ENCODE data around the gene GLUD1. TPM values are rescaled to one million over a fixed set of nuclear protein-coding genes. Genes with fewer than 3 reads are reported as not detected.
"Not testable (repeated sequence)": the region's sequence is repeated elsewhere in the genome, so short reads cannot be mapped to it uniquely, and the experiment has no call there.

Gene GLUD1
- total RNA-seq, 1 donor from 2014 or later: 101 TPM

DNA sequence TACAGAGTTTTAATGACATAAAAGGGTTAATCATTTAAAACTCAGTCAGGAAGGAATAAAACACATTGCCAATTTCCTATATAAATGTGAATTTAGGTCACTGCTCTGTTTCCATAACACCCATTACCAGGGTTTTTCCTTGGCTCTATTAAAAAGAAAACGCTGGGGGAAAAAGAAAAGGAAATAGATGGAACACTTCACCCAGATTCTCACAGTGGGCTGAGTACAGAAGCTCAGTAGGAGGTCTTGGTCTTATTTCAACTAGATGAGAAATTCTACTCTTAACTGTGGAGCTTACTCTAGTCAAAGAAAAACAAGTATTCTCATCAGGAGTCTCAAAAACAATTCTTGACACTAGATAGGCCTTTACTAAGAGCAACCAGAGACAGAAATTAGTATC, 36.5 kb downstream of the GLUD1 start:
- DNase-seq (no peak), ATAC-seq (ENCODE audit: poor library complexity) (no peak)
- intact Hi-C loops (cut with DNase I): no loop called here

DNA sequence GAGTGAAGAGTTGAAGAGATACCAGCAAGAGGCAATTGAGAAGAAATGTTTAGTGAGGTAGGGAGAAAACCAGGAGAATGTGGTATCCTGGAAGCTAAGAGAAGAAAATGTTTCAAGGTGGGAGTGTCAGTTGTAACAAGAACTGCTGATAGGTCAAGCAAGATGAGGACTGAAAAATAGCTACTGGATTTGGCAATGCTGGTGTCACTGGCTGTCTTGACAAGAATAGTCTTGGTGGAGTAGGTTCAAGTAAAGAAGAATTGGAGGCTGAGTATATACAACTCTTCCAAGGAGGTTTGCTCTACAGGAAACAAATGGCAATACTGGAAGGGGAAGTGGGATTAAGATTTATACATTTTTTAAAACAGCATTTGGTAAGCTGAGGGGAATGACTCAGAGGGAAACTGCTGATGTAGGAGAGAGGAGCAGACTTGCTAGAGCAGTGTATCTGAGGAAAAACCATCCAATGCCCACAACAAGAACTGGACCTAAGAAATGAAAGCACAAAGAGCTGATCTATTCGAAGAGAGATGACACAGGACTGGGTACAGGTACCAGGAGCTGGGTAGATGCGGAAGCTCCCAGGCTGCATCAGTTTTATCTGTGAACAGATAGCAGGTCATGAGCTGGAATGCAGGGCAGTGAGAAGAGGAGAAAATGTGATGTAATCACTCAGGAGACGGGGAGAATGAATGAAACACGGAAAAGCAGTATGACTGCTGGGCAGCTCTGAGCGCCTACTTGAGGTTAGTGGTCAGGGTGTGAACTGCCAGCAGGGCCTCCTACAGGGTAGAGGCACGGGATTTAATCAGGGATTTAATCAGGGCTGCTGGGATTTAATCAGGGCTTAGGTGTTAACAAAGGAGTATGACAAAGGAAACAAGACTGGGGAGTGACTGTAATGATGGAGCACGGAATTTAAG, 40.0 kb downstream of the GLUD1 start:
- intact Hi-C loops (cut with DNase I): no loop called here
- ATAC-seq (ENCODE audit: poor library complexity): peak; percentile 41
- DNase-seq: no peak

DNA sequence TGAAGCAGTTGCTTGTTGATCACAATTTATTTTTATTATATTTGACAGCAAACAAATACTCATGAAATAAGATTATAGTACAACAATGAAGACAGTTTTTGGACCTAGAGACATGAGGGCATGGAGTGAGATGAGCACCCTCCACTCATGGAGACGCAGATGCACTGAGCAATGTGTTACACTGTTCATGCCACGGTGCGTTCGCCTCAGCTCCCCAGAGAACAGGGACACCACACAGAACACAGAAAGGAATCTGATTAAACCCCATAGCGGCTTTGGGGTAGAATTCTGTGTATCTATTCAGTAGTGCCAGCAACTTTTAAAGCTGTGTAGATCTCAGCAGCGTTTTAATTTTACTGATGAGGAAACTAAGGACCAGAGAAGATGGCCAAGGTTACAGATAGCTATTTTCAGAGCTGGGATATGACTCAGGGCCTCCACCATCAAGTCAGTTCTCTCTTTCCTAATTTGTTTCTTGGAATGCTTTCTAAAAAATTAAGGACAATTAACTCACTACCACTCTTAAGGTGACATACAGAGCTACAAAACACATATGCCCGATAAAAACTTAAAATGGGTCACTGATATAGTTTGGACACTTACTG, 41.0 kb downstream of the GLUD1 start:
- intact Hi-C loops (cut with DNase I): no loop called here
- DNase-seq: no peak
- peak; percentile 47 for ATAC-seq (ENCODE audit: poor library complexity)

DNA sequence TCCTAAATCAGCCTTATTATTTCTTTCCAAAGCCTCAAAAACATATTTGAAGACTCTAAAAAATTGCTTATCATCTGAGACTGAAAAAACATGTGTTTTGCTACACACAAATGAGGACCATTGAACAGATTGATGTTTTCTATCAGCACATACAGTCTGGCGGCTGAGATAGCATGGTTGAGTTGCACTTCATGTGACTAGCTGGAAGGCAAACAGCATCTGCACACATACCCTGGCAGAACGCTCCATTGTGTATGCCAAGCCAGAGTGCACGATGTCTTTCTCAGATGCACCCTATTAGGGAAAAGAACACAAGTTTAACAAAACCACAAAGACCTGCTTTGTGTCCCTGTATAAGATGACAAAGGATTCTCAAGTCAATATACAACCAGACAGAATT, 41.5 kb downstream of the GLUD1 start:
- intact Hi-C loops (cut with DNase I): no loop called here
- DNase-seq: peak; percentile 59

DNA sequence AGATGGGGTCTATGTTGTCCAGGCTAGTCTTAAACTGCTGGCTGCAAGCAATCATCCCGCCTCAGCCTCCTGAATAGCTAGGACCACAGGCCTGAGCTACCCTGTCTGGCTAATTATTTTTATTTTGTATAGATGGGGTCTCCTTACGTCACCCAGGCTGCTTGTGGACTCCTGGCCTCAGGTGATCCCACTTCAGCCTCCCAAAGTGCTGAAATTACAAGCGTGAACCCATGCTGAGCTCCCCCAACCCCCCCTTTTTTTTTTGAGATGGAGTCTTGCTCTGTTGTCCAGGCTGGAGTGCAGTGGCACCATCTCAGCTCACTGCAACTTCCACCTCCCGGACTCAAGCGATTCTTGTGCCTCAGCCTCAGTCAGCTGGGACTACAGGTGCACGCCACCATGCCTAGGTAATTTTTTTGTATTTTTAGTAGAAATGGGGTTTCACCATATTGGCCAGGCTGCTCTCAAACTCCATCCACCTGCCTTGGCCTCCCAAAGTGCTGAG, 49.2 kb downstream of the GLUD1 start:
- ATAC-seq (ENCODE audit: poor library complexity): no peak
- DNase-seq: no peak
- intact Hi-C loops (cut with DNase I): no loop called here

More for the DNA sequence above, 41.5 kb downstream of the GLUD1 start:
- ATAC-seq (ENCODE audit: poor library complexity): peak; percentile 90

DNA sequence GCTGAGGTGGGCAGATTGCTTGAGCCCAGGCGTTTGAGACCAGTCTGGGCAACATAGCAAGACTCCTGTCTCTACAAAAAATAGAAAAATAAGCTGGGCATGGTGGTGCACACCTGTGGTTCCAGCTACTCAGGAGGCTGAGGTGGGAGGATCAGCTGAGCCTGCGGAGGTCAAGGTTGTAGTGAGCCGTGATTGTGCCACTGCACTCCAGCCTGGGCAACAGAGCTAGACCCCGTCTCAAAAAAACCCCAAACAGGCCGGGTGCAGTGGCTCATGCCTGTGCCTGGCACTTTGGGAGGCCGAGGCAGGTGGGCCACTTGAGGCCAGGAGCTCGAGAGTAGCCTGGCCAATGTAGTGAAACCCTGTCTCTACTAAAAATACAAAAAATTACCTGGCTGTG, 51.1 kb downstream of the GLUD1 start:
- DNase-seq; intact Hi-C loops (cut with DNase I); ATAC-seq (ENCODE audit: poor library complexity): not testable (repeated sequence)

DNA sequence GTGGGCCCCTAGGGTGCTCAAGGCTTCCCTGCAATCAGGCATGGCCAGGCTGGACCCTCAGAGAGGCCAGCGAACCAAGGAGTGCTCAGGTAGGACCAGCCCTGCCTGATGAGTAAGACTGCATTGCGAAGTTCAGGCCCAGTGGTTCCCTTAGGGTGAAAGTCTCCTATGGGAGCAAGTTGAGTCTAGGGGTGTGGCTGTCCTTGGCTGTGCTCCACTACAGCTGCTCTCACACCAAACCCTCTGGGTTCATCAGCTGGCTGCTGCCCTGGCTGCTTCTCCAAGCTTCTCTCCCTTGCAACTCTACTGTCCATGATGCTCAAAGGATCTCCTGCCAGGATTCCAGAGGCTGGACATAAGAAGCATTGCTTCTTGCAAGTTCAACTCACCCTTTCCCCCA, 55.9 kb downstream of the GLUD1 start:
- no peak for ATAC-seq (ENCODE audit: poor library complexity)
- no peak for DNase-seq
- intact Hi-C loops (cut with DNase I): no loop called here

DNA sequence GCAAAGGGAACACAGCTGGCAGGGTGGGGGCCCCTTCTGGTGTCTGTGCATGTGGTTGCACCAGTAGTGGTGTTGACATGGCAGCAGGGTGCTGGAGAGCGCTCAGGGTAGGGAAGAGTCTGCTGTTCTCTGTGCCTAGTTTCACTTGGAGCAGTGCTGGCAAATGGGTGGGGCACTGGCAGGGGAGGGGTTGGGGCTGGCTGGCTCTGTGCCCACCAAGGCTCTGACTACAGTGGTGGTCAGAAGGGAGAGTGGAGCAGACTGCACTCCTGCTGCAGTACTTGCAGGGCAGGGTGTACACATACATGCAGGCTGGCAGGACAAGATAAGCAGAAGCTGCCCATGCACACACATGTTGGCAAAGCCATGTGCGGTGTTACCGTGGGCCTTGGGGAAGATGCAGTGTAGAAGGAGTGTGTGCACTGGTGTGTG, 56.3 kb downstream of the GLUD1 start:
- intact Hi-C loops (cut with DNase I): no loop called here
- no peak for ATAC-seq (ENCODE audit: poor library complexity)
- DNase-seq: no peak

DNA sequence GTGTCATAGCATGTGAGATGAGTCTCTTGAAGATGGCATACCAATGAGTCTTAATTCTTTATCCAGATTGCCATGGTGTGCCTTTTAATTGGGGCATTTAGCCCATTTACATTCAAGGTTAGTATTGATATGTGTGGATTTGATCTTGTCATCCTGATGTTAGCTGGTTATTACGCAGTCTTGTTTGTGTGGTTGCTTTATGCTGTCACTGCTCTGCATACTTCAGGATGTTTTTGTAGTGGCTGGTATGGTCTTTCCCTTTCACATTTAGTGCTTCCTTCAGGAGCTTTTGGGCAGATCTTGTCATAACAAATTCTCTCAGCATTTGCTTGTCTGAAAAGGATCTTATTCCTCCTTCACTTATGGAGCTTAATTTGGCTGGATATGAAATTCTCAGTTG, 58.0 kb downstream of the GLUD1 start:
- no peak for DNase-seq
- intact Hi-C loops (cut with DNase I): no loop called here
- no peak for ATAC-seq (ENCODE audit: poor library complexity)

DNA sequence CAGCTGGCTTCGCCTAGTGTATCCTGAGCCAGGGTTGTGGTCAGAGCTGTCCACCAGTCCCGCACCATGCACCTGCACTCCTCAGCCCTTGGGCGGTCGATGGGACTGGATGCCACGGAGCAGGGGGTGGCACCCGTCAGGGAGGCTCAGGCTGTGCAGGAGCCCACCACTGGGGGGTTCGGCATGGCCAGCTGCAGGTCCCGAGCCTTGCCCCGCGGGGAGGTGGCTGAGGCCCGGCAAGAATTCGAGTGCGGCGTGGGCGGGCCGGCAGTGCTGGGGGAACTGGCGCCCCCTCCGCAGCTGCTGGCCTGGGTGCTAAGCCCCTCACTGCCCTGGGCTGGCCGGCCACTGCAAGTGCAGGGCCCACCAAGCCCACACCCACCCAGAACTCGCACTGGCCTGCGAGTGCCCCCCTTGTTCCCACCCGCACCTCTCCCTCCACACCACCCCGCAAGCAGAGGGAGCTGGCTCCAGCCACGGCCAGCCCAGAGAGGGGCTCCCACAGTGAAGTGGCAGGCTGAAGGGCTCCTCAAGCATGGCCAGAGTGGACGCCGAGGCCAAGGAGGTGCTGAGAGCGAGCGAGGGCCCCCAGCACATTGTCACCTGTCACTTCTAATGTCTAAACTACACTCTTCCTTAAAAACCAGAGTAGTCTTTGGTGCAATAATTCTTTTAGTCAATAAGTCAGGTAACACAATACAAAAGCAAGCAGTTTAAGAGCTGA, 63.6 kb downstream of the GLUD1 start:
- intact Hi-C loops (cut with DNase I): no loop called here
- ATAC-seq (ENCODE audit: poor library complexity) (no peak), DNase-seq (no peak)

DNA sequence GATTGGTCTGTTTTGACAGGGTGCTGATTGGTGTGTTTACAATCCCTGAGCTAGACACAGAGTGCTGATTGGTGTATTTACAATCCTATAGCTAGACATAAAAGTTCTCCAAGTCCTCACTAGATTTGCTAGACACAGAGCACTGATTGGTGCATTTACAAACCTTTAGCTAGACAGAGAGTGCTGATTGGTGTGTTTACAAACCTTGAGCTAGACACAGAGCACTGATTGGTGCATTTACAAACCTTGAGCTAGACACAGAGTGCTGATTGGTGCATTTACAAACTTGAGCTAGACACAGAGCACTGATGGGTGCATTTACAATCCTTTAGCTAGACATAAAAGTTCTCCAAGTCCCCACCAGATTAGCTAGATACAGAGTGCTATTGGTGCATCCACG, 64.2 kb downstream of the GLUD1 start:
- intact Hi-C loops (cut with DNase I); DNase-seq; ATAC-seq (ENCODE audit: poor library complexity): not testable (repeated sequence)

DNA sequence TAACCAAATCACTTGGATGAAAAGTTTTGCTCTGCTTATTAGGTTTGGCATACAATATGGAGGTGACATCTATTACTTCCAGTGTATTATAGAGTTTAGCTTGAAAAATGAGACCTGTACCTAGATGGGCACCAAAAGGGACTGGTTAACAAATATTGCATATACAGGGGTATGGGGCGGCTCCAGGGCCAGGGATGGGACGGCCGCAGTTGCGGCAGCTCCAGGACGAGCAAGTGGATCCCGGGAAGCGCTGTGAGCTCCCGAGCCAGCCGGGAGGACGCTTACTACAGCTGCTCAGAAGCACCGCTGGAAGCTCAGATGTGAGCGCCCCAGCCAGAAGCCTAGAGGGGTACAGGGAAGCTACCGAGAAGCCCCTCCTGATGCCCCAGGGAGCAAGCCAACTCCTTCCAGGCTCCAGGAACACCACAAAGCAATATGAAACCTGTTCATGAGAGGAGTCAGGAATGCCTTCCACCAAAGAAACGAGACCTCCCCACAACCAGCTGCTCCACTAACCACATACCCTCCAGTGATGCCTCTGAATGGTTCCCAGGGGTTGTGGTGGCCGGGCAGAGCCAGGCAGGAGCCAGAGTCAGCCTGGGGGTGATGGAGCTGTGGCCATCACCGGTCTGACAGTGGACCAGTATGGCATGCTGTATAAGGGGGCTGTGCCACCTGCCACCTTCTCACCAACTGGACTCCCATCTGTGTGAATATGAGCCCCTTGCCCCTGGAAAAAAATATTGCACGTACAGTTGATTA, 67.7 kb downstream of the GLUD1 start:
- intact Hi-C loops (cut with DNase I); ATAC-seq (ENCODE audit: poor library complexity); DNase-seq: not testable (repeated sequence)

DNA sequence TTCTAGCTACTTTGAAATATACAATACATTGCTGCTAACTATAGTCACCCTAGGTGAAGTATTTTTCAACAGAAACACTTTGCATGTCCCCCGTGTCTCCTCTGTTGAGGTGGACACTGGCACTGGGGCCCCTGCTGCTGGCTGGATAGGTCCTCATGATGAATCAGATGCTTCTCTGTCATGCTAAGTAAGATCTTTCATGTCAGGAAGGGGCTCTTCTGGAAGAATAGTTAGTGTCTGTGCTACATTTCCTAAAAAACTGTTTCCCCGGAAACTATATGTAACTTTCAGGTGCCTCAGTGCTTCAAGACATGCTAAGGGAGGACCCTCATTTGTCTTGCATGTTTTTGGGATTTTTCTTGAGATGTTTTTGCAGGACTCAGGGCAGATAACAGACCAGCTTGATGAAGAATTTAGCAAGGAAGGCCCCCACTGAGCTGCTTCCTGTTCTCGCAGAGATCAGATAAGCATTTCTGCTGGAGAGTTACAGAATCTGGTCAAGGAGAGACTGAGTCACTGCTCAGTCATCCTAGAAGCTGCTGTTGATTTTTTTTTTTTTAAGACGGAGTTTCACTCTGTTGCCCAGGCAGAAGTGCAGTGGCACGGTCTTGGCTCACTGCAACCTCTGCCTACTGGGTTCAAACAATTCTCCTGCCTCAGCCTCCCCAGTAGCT, 69.2 kb downstream of the GLUD1 start:
- ATAC-seq (ENCODE audit: poor library complexity); intact Hi-C loops (cut with DNase I); DNase-seq: not testable (repeated sequence)

DNA sequence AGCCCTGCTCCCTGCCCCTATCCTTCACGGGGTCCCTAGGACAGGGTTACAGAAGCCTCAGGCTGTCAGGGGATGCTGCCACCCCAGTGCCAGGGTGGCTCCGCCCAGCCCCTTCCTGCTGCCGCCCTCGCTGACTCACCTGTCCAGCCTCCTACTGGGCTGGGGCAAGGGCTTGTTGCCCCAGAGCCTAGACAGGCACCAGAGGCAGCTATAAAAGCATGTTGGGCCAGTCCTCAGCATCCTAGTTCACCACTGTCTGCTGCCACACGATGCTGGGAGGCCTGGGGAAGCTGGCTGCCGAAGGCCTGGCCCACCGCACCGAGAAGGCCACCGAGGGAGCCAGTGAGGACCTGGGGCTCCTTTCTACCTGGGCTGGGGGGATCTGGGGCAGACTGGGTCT, 74.6 kb downstream of the GLUD1 start, which contains the start of gene FAM25A:
FAM25A (plus strand) TSS at position 239 of the 400 bp plus-strand sequence; CDS start at position 270, 31 bp downstream.
- DNase-seq; ATAC-seq (ENCODE audit: poor library complexity); intact Hi-C loops (cut with DNase I): not testable (repeated sequence)

DNA sequence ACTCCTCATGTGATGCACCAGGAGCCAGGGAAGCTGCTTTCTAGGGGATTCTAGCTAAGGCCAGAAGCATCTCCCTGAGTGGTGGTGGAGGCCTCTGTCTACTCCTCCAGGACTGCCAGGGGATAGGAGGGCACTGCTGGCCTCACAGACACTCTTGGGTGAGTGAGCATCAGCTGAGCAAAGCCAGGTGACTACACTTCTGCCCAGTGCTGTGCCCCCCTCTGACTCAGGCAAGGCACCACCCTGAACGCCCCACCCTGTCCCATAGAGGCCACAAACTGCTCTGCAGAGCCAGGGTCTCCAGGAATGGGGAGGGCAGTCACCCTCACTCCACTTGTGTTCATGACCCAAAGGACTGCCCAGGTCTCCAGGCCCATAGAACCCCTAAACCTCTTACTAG, 75.1 kb downstream of the GLUD1 start:
- DNase-seq; intact Hi-C loops (cut with DNase I); ATAC-seq (ENCODE audit: poor library complexity): not testable (repeated sequence)

DNA sequence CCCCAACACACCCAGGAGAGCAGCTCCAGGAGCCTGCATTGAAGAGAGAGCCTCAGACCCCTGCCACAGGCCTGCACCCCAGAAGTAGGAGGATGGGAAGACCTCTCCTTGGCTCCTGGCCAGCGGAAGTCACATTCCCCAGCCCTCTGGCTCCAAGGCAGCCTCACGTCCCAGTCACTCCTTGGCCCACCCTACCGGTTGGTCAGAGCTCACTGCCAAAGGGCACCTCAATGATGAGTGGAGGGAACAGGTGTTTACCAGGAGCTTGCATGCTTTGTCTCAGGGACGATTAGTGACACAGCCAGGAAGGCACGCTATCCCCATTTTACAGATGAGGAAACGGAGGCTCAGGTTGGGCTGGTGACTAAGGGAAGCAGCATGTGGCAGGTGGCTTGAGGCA, 75.6 kb downstream of the GLUD1 start:
- DNase-seq; ATAC-seq (ENCODE audit: poor library complexity); intact Hi-C loops (cut with DNase I): not testable (repeated sequence)

DNA sequence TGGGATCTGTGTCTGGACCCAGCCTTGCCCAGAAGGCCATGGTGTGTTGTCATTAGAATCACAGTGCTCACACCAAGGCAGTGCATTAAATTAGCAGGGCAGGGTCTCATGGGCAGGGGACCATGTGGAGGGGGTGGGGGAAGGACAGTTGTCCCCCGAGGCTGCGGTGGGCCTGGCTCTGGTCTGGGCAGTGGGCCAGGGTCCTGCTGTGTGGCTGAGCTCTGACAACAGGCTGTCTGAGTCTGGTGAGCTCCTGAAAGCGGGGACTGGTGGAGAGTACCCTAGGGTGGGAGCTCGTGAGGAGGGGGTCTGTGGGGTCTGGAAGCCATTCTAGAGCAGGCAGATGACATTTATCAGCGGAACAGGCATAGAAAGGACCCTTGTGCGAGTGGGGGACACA, 76.5 kb downstream of the GLUD1 start:
- intact Hi-C loops (cut with DNase I); DNase-seq; ATAC-seq (ENCODE audit: poor library complexity): not testable (repeated sequence)

All from Right ventricle myocardium superior (tissue), 1 donor.